Ovary (tissue), 9 donors: Measurements from ENCODE around the gene PRR29. TPM values are rescaled to one million over a fixed set of nuclear protein-coding genes. Genes with fewer than 3 reads are reported as not detected.

Source experiments
- DNase-seq, 5 donors: peaks; one replicate each; pipeline ENCODE4 v3.0.0-alpha.2; 2019 to 2020
- H3K27ac ChIP-seq, 2 donors: fragments of 200-600 bp; one replicate each; pipeline versions ENCODE4 v1.5.1 to v1.8.0; 2019 to 2022
- H3K27me3 ChIP-seq: fragments of 200-600 bp; one replicate; pipeline ENCODE4 v1.8.0; 2022
- H3K36me3 ChIP-seq: fragments of 200-600 bp; sonication (generic); one replicate; pipeline ENCODE4 v1.5.1; 2019
- H3K4me1 ChIP-seq: one replicate; pipeline ENCODE4 v1.8.1; 2013; ENCODE audit warnings: mild to moderate bottlenecking, moderate library complexity; ENCODE audit not compliant: insufficient read depth
- H3K4me3 ChIP-seq: fragments of 200-600 bp; sonication (generic); one replicate; pipeline ENCODE4 v1.5.1; 2017
- H3K9me3 ChIP-seq, 2 donors: fragments of 200-600 bp in 1 of 2; sonication (generic) in 1 of 2; one replicate each; pipeline versions ENCODE4 v1.5.1 to v1.8.1; 2013 to 2019; ENCODE audit warnings: mild to moderate bottlenecking in 1 of 2, moderate library complexity in 1 of 2
- EP300 ChIP-seq: sonication (generic); formaldehyde crosslinking; IDR thresholded peaks from one replicate; pipeline ENCODE4 v1.6.1; 2017; ENCODE audit warnings: antibody characterized with exemption
- POLR2A ChIP-seq: fragments of 450-650 bp; IDR thresholded peaks from one replicate; pipeline ENCODE4 v1.6.1; 2017; ENCODE audit warnings: antibody characterized with exemption, mild to moderate bottlenecking, moderate library complexity
- WGBS, 3 donors: extraction: QIAGEN DNeasy Blood & Tissue Kit in 1 of 3; methylation state at CpG; one replicate each; pipeline versions ENCODE4 v1.1.5 to v1.1.7; 2013 to 2017; 5-methylcytosine and 5-hydroxymethylcytosine counted together
- intact Hi-C, 4 donors: fragments of 100-400 bp; cut with DNase I; formaldehyde crosslinking; loops; one replicate each; pipeline versions ENCODE4 v1.11.0 to v1.15.1; 2022 to 2023
- polyA plus RNA-seq, 2 donors: library from polyadenylated mRNA; stranded (reverse); fragments of 200-250 nt in 1 of 2; fragments of 350-450 nt in 1 of 2; fragmentation: Illumina TruSeq in 1 of 2; extraction: RNeasy Lipid Tissue Mini Kit (QIAGEN cat#74804) in 1 of 2; gene quantifications; one replicate each; pipeline ENCODE4 v1.2.3, GENCODE V29; 2013 to 2014
- total RNA-seq, 7 donors: library from RNA; depleted of rRNA in 2 of 7; stranded (reverse); fragments of >200 nt in 2 of 7; fragmentation: NEBNext Ultra II Directional in 3 of 7; extraction: Animal tissue kit (Norgen Biotek cat#: 25700) in 3 of 7; gene quantifications; one replicate each; pipeline versions ENCODE4 v1.1.0 to v1.2.4, GENCODE V29; 2016 to 2023
- TF ChIP-seq, protein P1 (sequence below), 3 donors: fragments of 450-650 bp in 2 of 3; fragments of 200-600 bp in 1 of 3; IDR thresholded peaks; one replicate each; pipeline versions ENCODE4 v1.5.1 to v1.8.0; 2016 to 2022; ENCODE audit warnings: antibody characterized with exemption in 3 of 3, mild to moderate bottlenecking in 1 of 3
- donor health status: DM: no; HTN: no; CAD: no; lungs with moderate emphysema.
- donor health status: DM: no; HTN: no; CAD: no.
- donor health status: Bipolar disorder and iron deficiency.
- donor health status: DM: yes; HTN: yes; CAD: no.
- donor health status: DM: no; HTN: no; CAD: no.
- donor health status: DM: yes; HTN: yes; CAD: no.

PRR29 gene
- total and polyA plus RNA-seq, 9 donors: 0.05 to 58.5 (median 1.8) TPM; not detected in 1

DNA sequence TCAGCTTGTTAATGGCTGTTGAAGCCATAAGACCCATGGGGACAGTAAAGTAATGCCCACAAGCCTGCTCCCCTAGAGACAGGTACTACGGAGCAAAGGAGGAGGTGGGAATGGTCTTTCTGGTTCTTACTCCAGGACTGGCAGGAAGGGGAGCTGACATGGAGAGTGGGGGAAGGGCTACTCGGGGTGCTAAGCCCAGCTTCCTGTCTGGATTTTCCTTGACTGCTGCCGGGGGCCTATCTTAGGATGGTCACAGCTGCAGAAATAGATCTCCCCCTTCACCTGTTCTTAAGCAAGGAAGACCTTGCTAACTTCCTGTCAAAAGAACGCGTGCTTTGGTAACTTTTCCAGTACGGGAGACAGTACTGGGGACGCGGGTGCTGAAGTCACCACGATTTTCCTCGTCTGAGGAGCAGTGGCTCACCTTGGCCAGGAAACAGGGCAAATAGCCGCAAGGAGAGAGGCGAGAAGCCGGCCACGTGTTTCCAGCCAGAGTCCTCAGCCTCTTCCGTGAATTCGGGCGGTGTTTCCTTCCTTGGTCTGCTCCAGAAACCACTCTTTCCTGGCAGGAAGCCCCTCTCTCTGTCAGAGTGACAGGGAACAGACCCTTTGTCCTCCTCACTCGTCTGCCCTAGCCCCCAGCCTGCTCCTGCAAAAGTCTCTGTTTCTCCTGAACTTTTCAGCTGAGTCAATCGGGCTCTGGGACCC is 656 bp upstream of the PRR29 start:
- Histone ChIP-seq H3K27me3 (no peaks in the 10 kb centered on the region), H3K36me3 (no peaks in the 10 kb centered on the region), H3K4me3 (peak overlapping the region; percentile 38), H3K4me1 (peaks cover 7% of the 10 kb centered on the region), H3K27ac (no peak overlapping the region), H3K9me3 (no peaks in the 10 kb centered on the region)
- intact Hi-C loops: no loop called here
- 14 to 16% (median 14%) methylated on average over 19 of the region's 19 CpGs for WGBS, 3 donors
- TF ChIP-seq EP300 (no peak), POLR2A (no peak)
- TF ChIP-seq, protein P1, sequence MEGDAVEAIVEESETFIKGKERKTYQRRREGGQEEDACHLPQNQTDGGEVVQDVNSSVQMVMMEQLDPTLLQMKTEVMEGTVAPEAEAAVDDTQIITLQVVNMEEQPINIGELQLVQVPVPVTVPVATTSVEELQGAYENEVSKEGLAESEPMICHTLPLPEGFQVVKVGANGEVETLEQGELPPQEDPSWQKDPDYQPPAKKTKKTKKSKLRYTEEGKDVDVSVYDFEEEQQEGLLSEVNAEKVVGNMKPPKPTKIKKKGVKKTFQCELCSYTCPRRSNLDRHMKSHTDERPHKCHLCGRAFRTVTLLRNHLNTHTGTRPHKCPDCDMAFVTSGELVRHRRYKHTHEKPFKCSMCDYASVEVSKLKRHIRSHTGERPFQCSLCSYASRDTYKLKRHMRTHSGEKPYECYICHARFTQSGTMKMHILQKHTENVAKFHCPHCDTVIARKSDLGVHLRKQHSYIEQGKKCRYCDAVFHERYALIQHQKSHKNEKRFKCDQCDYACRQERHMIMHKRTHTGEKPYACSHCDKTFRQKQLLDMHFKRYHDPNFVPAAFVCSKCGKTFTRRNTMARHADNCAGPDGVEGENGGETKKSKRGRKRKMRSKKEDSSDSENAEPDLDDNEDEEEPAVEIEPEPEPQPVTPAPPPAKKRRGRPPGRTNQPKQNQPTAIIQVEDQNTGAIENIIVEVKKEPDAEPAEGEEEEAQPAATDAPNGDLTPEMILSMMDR (IDR thresholded peaks at IDR 0.05): no peak
- DNase-seq: no peak

DNA sequence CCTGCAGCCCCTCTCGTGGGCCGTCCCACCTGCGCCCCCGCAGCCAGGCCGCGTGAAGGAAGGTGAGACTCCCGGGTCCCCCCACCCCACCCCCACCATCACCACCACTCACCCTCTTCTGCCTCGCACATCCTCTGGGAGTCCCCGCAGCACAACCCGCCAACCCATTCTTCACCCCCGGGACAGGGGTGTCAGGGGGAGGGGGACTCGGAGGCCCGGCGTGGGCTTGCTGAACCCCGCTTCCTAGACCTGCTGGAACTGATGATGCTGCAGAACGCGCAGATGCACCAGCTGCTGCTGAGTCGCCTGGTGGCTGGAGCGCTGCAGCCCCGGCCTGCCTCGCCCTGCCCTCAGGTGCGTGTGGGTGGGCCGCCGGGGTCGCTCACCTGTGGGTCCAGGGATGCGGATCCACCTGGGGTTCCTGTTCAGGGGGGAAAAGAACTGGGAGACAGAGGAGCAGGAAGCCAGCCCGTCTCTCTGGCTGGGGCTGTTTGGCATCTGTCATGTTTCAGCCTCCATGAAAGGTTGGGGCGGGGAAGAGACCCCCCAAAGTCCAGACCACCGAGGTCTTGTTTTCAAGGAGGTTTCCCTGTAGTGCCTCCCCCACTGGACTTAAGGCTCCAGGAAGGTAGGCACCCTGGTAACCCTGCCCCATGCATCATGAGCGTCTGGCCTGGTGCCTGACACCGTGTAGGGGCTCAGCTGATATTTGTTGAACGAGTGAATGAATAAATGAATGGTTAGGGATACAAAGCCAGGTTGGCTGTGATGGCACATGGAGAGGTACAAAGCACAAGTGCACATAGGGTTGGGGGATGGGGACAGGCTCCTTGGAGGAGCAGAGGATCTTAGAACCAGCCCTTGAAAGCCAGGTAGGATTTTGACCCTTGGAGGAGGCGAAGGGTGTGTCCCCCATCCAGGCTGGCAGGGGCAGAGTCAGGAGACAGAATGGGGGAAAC is 849 bp downstream of the PRR29 start:
- no peaks in the 10 kb centered on the region for H3K36me3 ChIP-seq
- no peaks in the 10 kb centered on the region for H3K9me3 ChIP-seq
- intact Hi-C loops: no loop called here
- H3K4me1 ChIP-seq: peaks cover 7% of the 10 kb centered on the region
- WGBS, 3 donors: 23 to 31% (median 24%) methylated on average over 24 to 33 of the region's 33 CpGs
- TF ChIP-seq, protein P1 (IDR thresholded peaks at IDR 0.05): no peak
- no peak for TF ChIP-seq POLR2A
- no peak for TF ChIP-seq EP300
- no peak for DNase-seq
- H3K4me3 ChIP-seq: peak overlapping the region; percentile 38
- no peaks in the 10 kb centered on the region for H3K27me3 ChIP-seq
- H3K27ac ChIP-seq: no peak overlapping the region

DNA sequence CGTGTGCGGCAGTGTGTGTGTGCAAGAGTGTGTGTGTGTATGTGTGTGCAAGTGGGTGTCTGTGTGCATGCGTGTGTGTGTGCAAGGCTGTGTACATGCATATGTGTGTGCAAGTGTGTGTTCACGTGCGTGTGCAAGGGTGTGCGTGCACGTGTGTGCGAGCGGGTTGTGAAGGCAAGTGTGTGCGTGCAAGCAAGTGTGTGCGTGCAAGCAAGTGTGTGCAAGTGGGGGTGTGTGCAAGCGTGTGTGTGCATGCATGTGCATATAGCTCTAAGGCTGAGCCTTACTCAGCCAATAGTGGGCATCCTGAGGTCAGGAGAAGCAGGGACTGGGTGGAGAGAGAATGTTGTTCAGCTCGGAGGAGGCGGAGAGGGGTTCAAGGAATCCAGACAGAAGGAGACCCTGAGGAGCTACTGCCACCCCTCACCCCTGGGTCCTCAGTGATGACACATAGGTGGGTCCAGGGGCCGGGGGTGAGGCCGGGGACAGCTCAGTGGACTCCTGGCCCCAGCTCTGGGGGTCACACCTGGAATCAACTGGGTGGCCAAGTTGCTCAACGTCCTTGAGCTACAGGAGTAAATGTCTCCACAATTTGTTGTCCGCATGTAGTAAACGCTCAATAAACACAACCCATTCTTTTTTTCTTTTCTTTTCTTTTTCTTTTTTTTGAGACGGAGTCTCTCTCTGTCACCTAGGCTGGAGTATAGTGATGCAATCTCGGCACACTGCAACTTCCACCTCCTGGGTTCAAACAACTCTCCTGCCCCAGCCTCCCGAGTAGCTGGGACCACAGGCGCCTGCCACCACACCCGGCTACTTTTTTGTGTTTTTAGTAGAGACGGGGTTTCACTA is 1.8 kb downstream of the PRR29 start:
- DNase-seq: no peak
- no peaks in the 10 kb centered on the region for H3K27me3 ChIP-seq
- H3K4me3 ChIP-seq: no peak overlapping the region
- TF ChIP-seq EP300 (no peak), POLR2A (no peak)
- TF ChIP-seq, protein P1 (IDR thresholded peaks at IDR 0.05): no peak
- H3K4me1 ChIP-seq: peaks cover 7% of the 10 kb centered on the region
- no peak overlapping the region for H3K27ac ChIP-seq
- H3K36me3 ChIP-seq: no peaks in the 10 kb centered on the region
- 83 to 86% (median 85%) methylated on average over 25 of the region's 25 CpGs for WGBS, 3 donors
- H3K9me3 ChIP-seq: no peaks in the 10 kb centered on the region
- intact Hi-C loops: no loop called here

DNA sequence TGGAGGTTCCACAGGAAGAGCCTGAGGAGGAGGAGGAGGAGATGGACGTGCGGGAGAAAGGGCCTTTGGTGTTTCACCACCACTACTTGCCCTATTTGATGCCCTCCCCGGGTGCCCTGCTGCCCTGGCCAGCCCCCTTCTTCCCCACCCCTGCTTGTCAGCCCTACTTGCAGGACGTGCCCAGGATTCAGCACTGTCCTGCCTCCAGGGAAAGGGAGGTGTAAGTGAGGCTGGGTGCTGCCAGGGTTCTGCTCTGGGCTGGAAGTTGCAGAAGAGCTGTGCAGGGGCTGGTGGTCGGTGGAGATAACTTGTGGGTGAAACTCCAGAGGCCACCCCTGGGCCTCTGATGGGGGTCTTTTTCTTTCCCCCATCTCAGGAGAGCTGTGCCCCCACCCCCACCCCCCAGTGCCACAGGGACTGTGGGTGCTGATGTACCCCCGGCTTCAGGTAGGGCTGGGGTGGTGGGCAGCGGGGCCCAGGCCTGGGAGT is 3.0 kb downstream of the PRR29 start:
- Histone ChIP-seq H3K4me3 (no peak overlapping the region), H3K27me3 (no peaks in the 10 kb centered on the region), H3K4me1 (peaks cover 7% of the 10 kb centered on the region), H3K36me3 (no peaks in the 10 kb centered on the region), H3K27ac (no peak overlapping the region), H3K9me3 (no peaks in the 10 kb centered on the region)
- WGBS, 3 donors: 85 to 90% (median 87%) methylated on average over 7 of the region's 7 CpGs
- no peak for DNase-seq
- TF ChIP-seq, protein P1 (IDR thresholded peaks at IDR 0.05): no peak
- TF ChIP-seq POLR2A (no peak), EP300 (no peak)
- intact Hi-C loops: no loop called here
